Hematopoietic multipotent progenitor cell (in vitro differentiated cells): Measurements from ENCODE around the gene KRTCAP2. TPM values are rescaled to one million over a fixed set of nuclear protein-coding genes. Genes with fewer than 3 reads are reported as not detected.
"Not testable (repeated sequence)": the region's sequence is repeated elsewhere in the genome, so short reads cannot be mapped to it uniquely, and the experiment has no call there.

Source experiments
- DNase-seq, 3 donors: peaks; one replicate each; pipeline ENCODE4 v3.0.0-alpha.2; 2011 to 2015; ENCODE audit warnings: low read depth in 2 of 3, low spot score in 2 of 3
- total RNA-seq: library from RNA; depleted of rRNA; stranded (reverse); fragments of >200 nt; gene quantifications from one replicate; pipeline ENCODE4 v1.2.3, GENCODE V29; 2012

The KRTCAP2 gene
- 194 TPM for total RNA-seq

- DNase-seq, result peak; percentile 91 to 98 (median 95)
Observed at GRCh38 chr1:155172732-155173477, at the start of gene KRTCAP2. TSS of gene KRTCAP2 (minus strand) at chr1:155173304. CDS start at chr1:155173224, 80 bp downstream.

- not testable (repeated sequence) for DNase-seq
Observed at GRCh38 chr1:155220211-155220965, 47.3 kb upstream of the KRTCAP2 start.

GRCh38 chr1:155219592-155220031 lies 46.5 kb upstream of the KRTCAP2 start:
- DNase-seq, result peak in 1 of 3 donors; percentile 52

GRCh38 chr1:155218854-155219591 lies 45.9 kb upstream of the KRTCAP2 start:
- DNase-seq, result peak in 1 of 3 donors; percentile 74

GRCh38 chr1:155214702-155215101 lies 41.6 kb upstream of the KRTCAP2 start:
- DNase-seq, result not testable (repeated sequence)

GRCh38 chr1:155212051-155212440 lies 38.9 kb upstream of the KRTCAP2 start:
- DNase-seq, result not testable (repeated sequence)

- not testable (repeated sequence) for DNase-seq
Observed at GRCh38 chr1:155211381-155212050, 38.4 kb upstream of the KRTCAP2 start.

GRCh38 chr1:155210314-155211104 lies 37.4 kb upstream of the KRTCAP2 start:
- DNase-seq, result no peak

GRCh38 chr1:155209312-155209721 lies 36.2 kb upstream of the KRTCAP2 start:
- DNase-seq, result no peak

GRCh38 chr1:155208541-155209311 lies 35.6 kb upstream of the KRTCAP2 start, which contains the start of gene MTX1:
TSS of gene MTX1 (plus strand) at chr1:155208695. CDS start at chr1:155208805, 110 bp downstream.
- DNase-seq, result peak; percentile 71 to 93 (median 90)

- DNase-seq, result no peak
Observed at GRCh38 chr1:155207806-155208540, 34.9 kb upstream of the KRTCAP2 start, which contains the start of gene THBS3. TSS of gene THBS3 (minus strand) at chr1:155207897. CDS start at chr1:155207876, 21 bp downstream.

GRCh38 chr1:155206891-155207805 lies 34.0 kb upstream of the KRTCAP2 start:
- DNase-seq, result peak; percentile 82 to 92 (median 85)

GRCh38 chr1:155205969-155206593 lies 33.0 kb upstream of the KRTCAP2 start:
- DNase-seq, result no peak

- DNase-seq, result no peak
Observed at GRCh38 chr1:155205035-155205434, 31.9 kb upstream of the KRTCAP2 start.

- DNase-seq, result no peak
Observed at GRCh38 chr1:155202731-155203515, 29.8 kb upstream of the KRTCAP2 start.

- no peak for DNase-seq
Observed at GRCh38 chr1:155202198-155202597, 29.1 kb upstream of the KRTCAP2 start.
